ELR (cell line): ENCODE measurements around the gene WDPCP.
"Not testable (repeated sequence)": the region's sequence is repeated elsewhere in the genome, so short reads cannot be mapped to it uniquely, and the experiment has no call there.

Experiments
- DNase-seq: peaks from one replicate; pipeline ENCODE4 v3.0.0-alpha.2; 2015; ENCODE audit warnings: low read depth

WDPCP gene

GRCh38 chr2:63590626-63591408 is 2.5 kb upstream of the WDPCP start:
- peak; percentile 6 for DNase-seq

- DNase-seq, result peak; percentile 61
These were observed 1.1 kb upstream of the WDPCP start for GRCh38 chr2:63589148-63589958.

GRCh38 chr2:63587814-63588384 is 378 bp downstream of the WDPCP start:
- DNase-seq, result peak; percentile 35

GRCh38 chr2:63582873-63583272 is 5.4 kb downstream of the WDPCP start:
- DNase-seq, result no peak

GRCh38 chr2:63581298-63581961 is 6.8 kb downstream of the WDPCP start:
- no peak for DNase-seq

GRCh38 chr2:63580651-63581297 is 7.5 kb downstream of the WDPCP start:
- no peak for DNase-seq

- no peak for DNase-seq
These were observed 9.5 kb downstream of the WDPCP start for GRCh38 chr2:63578767-63579166.

- no peak for DNase-seq
These were observed 11.7 kb downstream of the WDPCP start for GRCh38 chr2:63576546-63576945.

GRCh38 chr2:63573726-63574345 is 14.4 kb downstream of the WDPCP start:
- not testable (repeated sequence) for DNase-seq

- not testable (repeated sequence) for DNase-seq
These were observed 15.3 kb downstream of the WDPCP start for GRCh38 chr2:63573026-63573425.

- no peak for DNase-seq
These were observed 16.3 kb downstream of the WDPCP start for GRCh38 chr2:63572001-63572400.

GRCh38 chr2:63571291-63571690 is 17.0 kb downstream of the WDPCP start:
- no peak for DNase-seq

- no peak for DNase-seq
These were observed 18.5 kb downstream of the WDPCP start for GRCh38 chr2:63569740-63570139.

- no peak for DNase-seq
These were observed 25.5 kb downstream of the WDPCP start for GRCh38 chr2:63562751-63563150.

- not testable (repeated sequence) for DNase-seq
These were observed 29.4 kb downstream of the WDPCP start for GRCh38 chr2:63558922-63559321.

- not testable (repeated sequence) for DNase-seq
These were observed 30.5 kb downstream of the WDPCP start for GRCh38 chr2:63557819-63558218.

- no peak for DNase-seq
These were observed 32.3 kb downstream of the WDPCP start for GRCh38 chr2:63555931-63556330.

- DNase-seq, result no peak
These were observed 33.0 kb downstream of the WDPCP start for GRCh38 chr2:63555299-63555698.

GRCh38 chr2:63553049-63553448 is 35.2 kb downstream of the WDPCP start:
- no peak for DNase-seq

GRCh38 chr2:63545023-63545422 is 43.3 kb downstream of the WDPCP start:
- no peak for DNase-seq

- DNase-seq, result peak; percentile 48
These were observed 44.2 kb downstream of the WDPCP start for GRCh38 chr2:63544017-63544627.
